GM12878 (cell line): ENCODE data around the gene SPTY2D1. TPM values are rescaled to one million over a fixed set of nuclear protein-coding genes. Genes with fewer than 3 reads are reported as not detected.

Source experiments
- ATAC-seq: fragments of 200-7000 bp; cut with Tn5 transposase; 3 replicates; pipeline ENCODE4 v1.9.1; 2020; ENCODE audit warnings: mild to moderate bottlenecking, moderate library complexity
- BruUV-seq: library from RNA; stranded (reverse); fragments of 400-500 nt; replicated peaks from 2 replicates; lab custom pipeline; 2021; lab: Mats Ljungman, UMichigan
- CTCF ChIA-PET: fragments of 300-600 bp; sonication (Branson Sonifier 250); formaldehyde crosslinking; extraction: SDS; loops from one replicate; lab custom pipeline; 2021; ENCODE audit warnings: inconsistent platforms; lab: Yijun Ruan, JAX
- POLR2A ChIA-PET: fragments of 350-600 bp; formaldehyde crosslinking; extraction: SDS; loops from one replicate; lab custom pipeline; 2021; ENCODE audit warnings: inconsistent platforms; lab: Charles Lee
- RAD21 ChIA-PET: fragments of 300-600 bp; sonication (Branson Sonifier 250); formaldehyde crosslinking; loops from one replicate; lab custom pipeline; 2023; ENCODE audit warnings: antibody characterized with exemption; ENCODE audit not compliant: unreplicated experiment; lab: Charles Lee
- SMC1A ChIA-PET: fragments of 300-600 bp; sonication (Branson Sonifier 250); formaldehyde crosslinking; loops from one replicate; lab custom pipeline; 2023; ENCODE audit not compliant: unreplicated experiment, uncharacterized antibody; lab: Charles Lee
- DNase-seq: peaks from one replicate; pipeline ENCODE4 v3.0.0-alpha.2; 2011; ENCODE audit warnings: low read depth, low spot score
- FAIRE-seq: peaks from 3 replicates; lab custom pipeline; 2011; peaks lifted over from hg19 to GRCh38; lab: Jason Lieb, UNC
- H2AFZ ChIP-seq: 2 replicates; pipeline ENCODE4 v1.6.0; 2011; ENCODE audit warnings: low read depth, low read length, control low read depth; ENCODE audit not compliant: control insufficient read depth
- H3K27ac ChIP-seq: 2 replicates; pipeline ENCODE4 v1.5.1; 2011; ENCODE audit warnings: control low read depth; ENCODE audit not compliant: control insufficient read depth, insufficient read depth
- H3K27me3 ChIP-seq, 2 experiments: replicated peaks in 1 of 2; 2 replicates each; pipeline versions ENCODE4 v1.6.0 to v1.6.1; 2011; ENCODE audit warnings: low read length in 1 of 2; ENCODE audit not compliant: control insufficient read depth in 2 of 2, insufficient read depth in 2 of 2
- H3K36me3 ChIP-seq, 2 experiments: 2 replicates each; pipeline ENCODE4 v1.5.1; 2011; ENCODE audit warnings: low read length in 1 of 2; ENCODE audit not compliant: control insufficient read depth in 2 of 2, insufficient read depth in 2 of 2
- H3K4me1 ChIP-seq: 2 replicates; pipeline ENCODE4 v1.6.1; 2011; ENCODE audit warnings: mild to moderate bottlenecking, low read length, moderate library complexity, mixed read lengths; ENCODE audit not compliant: control insufficient read depth, insufficient read depth
- H3K4me2 ChIP-seq: 2 replicates; pipeline ENCODE4 v1.6.0; 2011; ENCODE audit warnings: control low read depth; ENCODE audit not compliant: control insufficient read depth, insufficient read depth
- H3K4me3 ChIP-seq: fragments of 200-600 bp; sonication (generic); 2 replicates; pipeline ENCODE4 v1.5.1; 2016
- H3K79me2 ChIP-seq: 2 replicates; pipeline ENCODE4 v1.6.0; 2011; ENCODE audit warnings: low read length; ENCODE audit not compliant: control insufficient read depth, insufficient read depth
- H3K9ac ChIP-seq: 2 replicates; pipeline ENCODE4 v1.8.0; 2011; ENCODE audit warnings: low read length, control low read depth, mixed read lengths; ENCODE audit not compliant: control insufficient read depth, insufficient read depth
- H3K9me3 ChIP-seq: replicated peaks from 3 replicates; pipeline ENCODE4 v1.5.1; 2011; ENCODE audit warnings: mild to moderate bottlenecking, low read length; ENCODE audit not compliant: control insufficient read depth, insufficient read depth
- H4K20me1 ChIP-seq: 2 replicates; pipeline ENCODE4 v1.6.0; 2011; ENCODE audit not compliant: control insufficient read depth, insufficient read depth
- BCL11A ChIP-seq: IDR thresholded peaks from 2 replicates; pipeline ENCODE4 v1.6.1; 2011; ENCODE audit warnings: low read depth, low read length
- BHLHE40 ChIP-seq, 2 experiments: fragments of 450-650 bp in 1 of 2; IDR thresholded peaks; 2 replicates each; pipeline ENCODE4 v1.6.1; 2011 to 2017; ENCODE audit warnings: low read depth in 2 of 2, borderline replicate concordance in 1 of 2, improper control_type of control experiment in 1 of 2, low read length in 1 of 2, mild to moderate bottlenecking in 1 of 2
- CBX3 ChIP-seq: fragments of 200-600 bp; sonication (generic); IDR thresholded peaks from 2 replicates; pipeline ENCODE4 v1.6.1; 2016; ENCODE audit warnings: low read depth, borderline replicate concordance
- EED ChIP-seq: sonication (generic); IDR thresholded peaks from 2 replicates; pipeline ENCODE4 v1.6.1; 2016; ENCODE audit warnings: antibody characterized with exemption, low read depth
- EGR1 ChIP-seq, 2 experiments: IDR thresholded peaks; 1 replicate in 1 of 2; 2 replicates in 1 of 2; pipeline ENCODE4 v1.6.1; 2011 to 2012; ENCODE audit warnings: low read depth in 2 of 2, low read length in 2 of 2, borderline replicate concordance in 1 of 2, mild to moderate bottlenecking in 1 of 2, moderate library complexity in 1 of 2
- EZH2 ChIP-seq: IDR thresholded peaks from 2 replicates; pipeline ENCODE4 v1.6.1; 2012; ENCODE audit warnings: low read depth, mild to moderate bottlenecking, control low read depth, inconsistent platforms, low read length, borderline replicate concordance; ENCODE audit not compliant: control insufficient read depth
- LARP7 ChIP-seq: fragments of 450-650 bp; IDR thresholded peaks from 2 replicates; pipeline ENCODE4 v1.6.1; 2017; ENCODE audit warnings: mild to moderate bottlenecking
- MEF2A ChIP-seq: IDR thresholded peaks from 2 replicates; pipeline ENCODE4 v1.6.1; 2011; ENCODE audit warnings: low read depth, mild to moderate bottlenecking, low read length, moderate library complexity; ENCODE audit not compliant: insufficient read depth
- NR2C2 ChIP-seq: IDR thresholded peaks from 2 replicates; pipeline ENCODE4 v1.6.1; 2011; ENCODE audit warnings: borderline replicate concordance, low read depth; ENCODE audit not compliant: control insufficient read depth, insufficient read length
- NR2F1 ChIP-seq: fragments of 450-650 bp; conservative IDR thresholded peaks from 2 replicates; pipeline ENCODE4 v1.6.1; 2017; ENCODE audit warnings: mild to moderate bottlenecking
- PAX5 ChIP-seq: IDR thresholded peaks from 2 replicates; pipeline ENCODE4 v1.6.1; 2011; ENCODE audit warnings: low read depth, low read length, borderline replicate concordance
- RCOR1 ChIP-seq: conservative IDR thresholded peaks from 2 replicates; pipeline ENCODE4 v1.6.1; 2012; ENCODE audit warnings: low read depth, low read length, improper control_type of control experiment
- SP1 ChIP-seq: IDR thresholded peaks from one replicate; pipeline ENCODE4 v1.6.1; 2011; ENCODE audit warnings: low read depth, low read length
- SRF ChIP-seq, 2 experiments: IDR thresholded peaks; 2 replicates each; pipeline ENCODE4 v1.6.1; 2011; ENCODE audit warnings: low read depth in 2 of 2, low read length in 2 of 2, mild to moderate bottlenecking in 1 of 2, moderate library complexity in 1 of 2
- STAT1 ChIP-seq: fragments of 450-650 bp; conservative IDR thresholded peaks from 2 replicates; pipeline ENCODE4 v1.6.1; 2014; ENCODE audit warnings: antibody characterized with exemption, mild to moderate bottlenecking
- USF2 ChIP-seq: IDR thresholded peaks from 2 replicates; pipeline ENCODE4 v1.6.1; 2011; ENCODE audit warnings: low read depth, low read length, improper control_type of control experiment, borderline replicate concordance
- ZNF384 ChIP-seq: IDR thresholded peaks from 2 replicates; pipeline ENCODE4 v1.6.1; 2012; ENCODE audit warnings: low read depth, mild to moderate bottlenecking, low read length, improper control_type of control experiment, borderline replicate concordance
- WGBS: methylation state at CpG from one replicate; pipeline ENCODE4 v1.1.6; 2016; ENCODE audit warnings: low lambda C conversion rate; ENCODE audit not compliant: insufficient replicate concordance, insufficient coverage; ENCODE audit errors: missing lambda C conversion rate; 5-methylcytosine and 5-hydroxymethylcytosine counted together
- in situ Hi-C: fragments of 300-500 bp; cut with MboI; formaldehyde crosslinking; loops from 9 replicates; pipeline ENCODE4 v1.14.3; 2018; ENCODE audit warnings: mixed read lengths
- intact Hi-C: fragments of 100-400 bp; cut with micrococcal nuclease; formaldehyde crosslinking; loops from one replicate; pipeline ENCODE4 v1.14.2; 2022; ENCODE audit not compliant: unreplicated experiment
- polyA plus RNA-seq, 11 experiments: library from polyadenylated mRNA; depleted of rRNA in 4 of 11; unstranded in 6 of 11; stranded (reverse) in 5 of 11; fragments of >200 nt; fragmentation: Nextera tagmentation in 4 of 11; fragmentation: Illumina TruSeq in 1 of 11; extraction: Ambion mirVana in 4 of 11; extraction: Trizol in 1 of 11; gene quantifications; 1 replicate in 1 of 11; 2 replicates in 10 of 11; pipeline versions ENCODE4 v1.2.1 to v1.2.3, GENCODE V29; 2011 to 2016; ENCODE audit warnings: inconsistent platforms in 2 of 11, missing spikeins in 2 of 11, low read depth in 1 of 11
- total RNA-seq, 4 experiments: library from RNA; depleted of rRNA in 3 of 4; stranded (reverse); fragments of >200 nt in 3 of 4; fragmentation: Illumina TruSeq in 1 of 4; extraction: Trizol in 1 of 4; gene quantifications; 2 replicates each; pipeline versions ENCODE4 v1.2.1 to v1.2.3, GENCODE V29; 2013 to 2021
- TF ChIP-seq, protein P1 (sequence below), 3 experiments: IDR thresholded peaks in 2 of 3; conservative IDR thresholded peaks in 1 of 3; 2 replicates each; pipeline ENCODE4 v1.5.1; 2011; ENCODE audit warnings: low read depth in 3 of 3, low read length in 3 of 3, mild to moderate bottlenecking in 3 of 3, control low read depth in 2 of 3, moderate library complexity in 2 of 3, inconsistent platforms in 1 of 3, mixed read lengths in 1 of 3; ENCODE audit not compliant: control insufficient read depth in 2 of 3, insufficient read depth in 1 of 3; ENCODE audit errors: extremely low read depth in 1 of 3

SPTY2D1 gene
- total and polyA plus RNA-seq, 10 of the 15 experiments (the other 5 are each of a cell fraction or from before 2014, with no cell fraction given): 4.6 to 31.1 (median 15.5) TPM

DNA sequence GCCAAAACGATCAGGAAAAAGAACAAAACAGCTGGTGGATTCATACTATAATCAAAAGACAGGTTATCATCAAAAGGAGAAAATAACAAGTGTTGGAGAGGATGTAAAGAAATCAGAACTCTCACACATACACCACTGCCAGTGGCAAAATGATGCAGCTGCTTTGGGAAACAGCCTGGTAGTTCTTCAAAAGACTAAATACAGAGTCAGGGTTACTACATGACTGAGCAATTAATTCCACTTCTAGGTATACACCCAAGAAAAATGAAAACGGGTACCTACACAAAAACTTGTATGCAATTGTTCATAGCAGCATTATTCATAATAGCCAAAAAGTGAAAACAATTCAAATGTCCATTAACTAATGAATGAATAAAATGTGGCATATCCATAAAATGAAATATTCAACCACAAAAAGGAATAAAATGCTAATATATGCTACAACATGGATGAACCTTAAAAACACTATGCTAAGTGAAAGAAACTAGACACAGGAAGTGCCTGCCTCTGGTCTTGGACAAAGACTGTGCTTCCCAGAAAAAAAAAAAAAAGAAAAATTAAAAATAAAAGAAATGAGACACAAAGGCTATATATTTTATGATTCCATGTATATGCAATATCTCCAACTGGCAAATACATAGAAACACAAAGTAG, 53.9 kb downstream of the SPTY2D1 start:
- TF ChIP-seq CBX3 (no peak), RCOR1 (no peak), SP1 (no peak), EED (no peak), ZNF384 (no peak), MEF2A (no peak), EZH2 (no peak), SRF (IDR thresholded peaks at IDR 0.05; ENCODE audit: low read depth in 2 of 2, low read length in 2 of 2) (no peak), PAX5 (no peak), NR2C2 (no peak), STAT1 (no peak), BCL11A (no peak), USF2 (no peak), BHLHE40 (IDR thresholded peaks at IDR 0.05; ENCODE audit: borderline replicate concordance in 1 of 2, low read depth in 2 of 2, low read length in 1 of 2) (no peak), EGR1 (IDR thresholded peaks at IDR 0.05; ENCODE audit: borderline replicate concordance in 1 of 2, low read depth in 2 of 2, low read length in 2 of 2) (no peak), LARP7 (no peak), NR2F1 (no peak)
- TF ChIP-seq, protein P1, sequence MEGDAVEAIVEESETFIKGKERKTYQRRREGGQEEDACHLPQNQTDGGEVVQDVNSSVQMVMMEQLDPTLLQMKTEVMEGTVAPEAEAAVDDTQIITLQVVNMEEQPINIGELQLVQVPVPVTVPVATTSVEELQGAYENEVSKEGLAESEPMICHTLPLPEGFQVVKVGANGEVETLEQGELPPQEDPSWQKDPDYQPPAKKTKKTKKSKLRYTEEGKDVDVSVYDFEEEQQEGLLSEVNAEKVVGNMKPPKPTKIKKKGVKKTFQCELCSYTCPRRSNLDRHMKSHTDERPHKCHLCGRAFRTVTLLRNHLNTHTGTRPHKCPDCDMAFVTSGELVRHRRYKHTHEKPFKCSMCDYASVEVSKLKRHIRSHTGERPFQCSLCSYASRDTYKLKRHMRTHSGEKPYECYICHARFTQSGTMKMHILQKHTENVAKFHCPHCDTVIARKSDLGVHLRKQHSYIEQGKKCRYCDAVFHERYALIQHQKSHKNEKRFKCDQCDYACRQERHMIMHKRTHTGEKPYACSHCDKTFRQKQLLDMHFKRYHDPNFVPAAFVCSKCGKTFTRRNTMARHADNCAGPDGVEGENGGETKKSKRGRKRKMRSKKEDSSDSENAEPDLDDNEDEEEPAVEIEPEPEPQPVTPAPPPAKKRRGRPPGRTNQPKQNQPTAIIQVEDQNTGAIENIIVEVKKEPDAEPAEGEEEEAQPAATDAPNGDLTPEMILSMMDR (IDR thresholded peaks at IDR 0.05 in 2 of 3, conservative IDR thresholded peaks at IDR 0.05 in 1 of 3; ENCODE audit: control insufficient read depth in 2 of 3, extremely low read depth in 1 of 3, insufficient read depth in 1 of 3, low read depth in 3 of 3, low read length in 3 of 3): no peak
- 98% methylated on average over 2 of the region's 2 CpGs for WGBS
- no peak overlapping the region for H3K27ac ChIP-seq
- H3K4me3 ChIP-seq: no peak overlapping the region
- ChIA-PET CTCF (interaction anchor here (0.7 to 2.1 kb wide), 3 partner anchors 132 to 336 kb away, joined by 3 to 9 read pairs (median 3); no protein-coding TSS in a partner anchor), RAD21 (interaction anchor here (0.7 to 2.1 kb wide), 3 partner anchors 53 to 785 kb away, joined by 3 to 11 read pairs (median 3); partner anchors contain the start of gene SPTY2D1), SMC1A (interaction anchor here (1.0 to 2.6 kb wide), 6 partner anchors 8 to 52 kb away, joined by 3 to 19 read pairs (median 4); partner anchors contain the start of genes SPTY2D1 and UEVLD), POLR2A (interaction anchor here (0.7 to 1.9 kb wide), 3 partner anchors 10 to 250 kb away, joined by 3 to 4 read pairs (median 4); no protein-coding TSS in a partner anchor)
- in situ Hi-C loops (no loop called here), intact Hi-C loops (no loop called here)
- H3K79me2 ChIP-seq: no peaks in the 10 kb centered on the region
- no peaks in the 10 kb centered on the region for H3K27me3 ChIP-seq
- no peak overlapping the region for H3K4me2 ChIP-seq
- H3K9me3 ChIP-seq: no peaks in the 10 kb centered on the region
- H3K4me1 ChIP-seq: peaks cover 5% of the 10 kb centered on the region; the same call in 1 of the 2 replicates
- BruUV-seq: no TSS peak
- H3K9ac ChIP-seq: no peak overlapping the region
- no peaks in the 10 kb centered on the region for H3K36me3 ChIP-seq
- no peaks in the 10 kb centered on the region for H4K20me1 ChIP-seq
- DNase-seq: no peak
- FAIRE-seq: no peak
- no peak overlapping the region for H2AFZ ChIP-seq
- no peak for ATAC-seq
